Calu3 (cell line): ENCODE results near the gene MARVELD3. TPM values are rescaled to one million over a fixed set of nuclear protein-coding genes. Genes with fewer than 3 reads are reported as not detected.
"Not testable (repeated sequence)": the region's sequence is repeated elsewhere in the genome, so short reads cannot be mapped to it uniquely, and the experiment has no call there.

Experiments used
- Bru-seq: library from RNA; stranded (reverse); fragments of 400-500 nt; gene quantifications from one replicate; lab custom pipeline; 2021; lab: Mats Ljungman, UMichigan
- BruChase-seq, 2 experiments: library from RNA; stranded (reverse); fragments of 400-500 nt; gene quantifications; one replicate each; lab custom pipeline; 2021; lab: Mats Ljungman, UMichigan
- BruUV-seq: library from RNA; stranded (reverse); fragments of 400-500 nt; replicated peaks from 2 replicates; lab custom pipeline; 2021; lab: Mats Ljungman, UMichigan
- CTCF ChIA-PET: fragments of 300-600 bp; sonication (Branson Sonifier 250); formaldehyde crosslinking; loops from one replicate; lab custom pipeline; 2022; ENCODE audit warnings: antibody characterized with exemption; lab: Charles Lee
- DNase-seq: peaks from one replicate; pipeline ENCODE4 v3.0.0; 2022
- H3K27ac Mint-ChIP-seq: one replicate; pipeline ENCODE4 v1.8.0; 2022; ENCODE audit warnings: mixed read lengths; ENCODE audit not compliant: unreplicated experiment
- H3K27me3 Mint-ChIP-seq: one replicate; pipeline ENCODE4 v1.8.0; 2022; ENCODE audit warnings: mixed read lengths; ENCODE audit not compliant: unreplicated experiment
- H3K36me3 Mint-ChIP-seq: one replicate; pipeline ENCODE4 v1.8.0; 2022; ENCODE audit warnings: mild to moderate bottlenecking, moderate library complexity, mixed read lengths; ENCODE audit not compliant: insufficient read depth, unreplicated experiment
- H3K4me1 Mint-ChIP-seq: one replicate; pipeline ENCODE4 v1.8.0; 2022; ENCODE audit warnings: mild to moderate bottlenecking, low read depth, mixed read lengths; ENCODE audit not compliant: unreplicated experiment
- H3K4me3 Mint-ChIP-seq: one replicate; pipeline ENCODE4 v1.8.0; 2022; ENCODE audit warnings: mild to moderate bottlenecking, low read depth, moderate library complexity, mixed read lengths; ENCODE audit not compliant: unreplicated experiment
- H3K9me3 Mint-ChIP-seq: one replicate; pipeline ENCODE4 v1.8.0; 2022; ENCODE audit warnings: low read depth, mixed read lengths; ENCODE audit not compliant: unreplicated experiment
- CTCF ChIP-seq: fragments of 200-600 bp; IDR thresholded peaks from one replicate; pipeline ENCODE4 v1.8.0; 2022; ENCODE audit warnings: antibody characterized with exemption; ENCODE audit not compliant: unreplicated experiment
- intact Hi-C: fragments of 100-400 bp; cut with micrococcal nuclease; formaldehyde crosslinking; loops from one replicate; pipeline ENCODE4 v1.10.0; 2022; ENCODE audit not compliant: unreplicated experiment
- long read RNA-seq: library from polyadenylated mRNA; stranded (forward); transcript quantifications from one replicate; pipeline ENCODE4 v2.0.0, GENCODE V29; 2022
- total RNA-seq: library from RNA; stranded (reverse); gene quantifications from 2 replicates; pipeline ENCODE4 v1.2.3, GENCODE V29; 2022

The MARVELD3 gene
- total RNA-seq (38.4 and 40.1 TPM in 2 replicates), Bru-seq, nascent RNA (percentile 81 among the genes with signal in this experiment), BruChase-seq, experiment 1, labeled RNA remaining after a 6-hour chase (percentile 80 among the genes with signal in this experiment), BruChase-seq, experiment 2, labeled RNA remaining after a 2-hour chase (percentile 84 among the genes with signal in this experiment)
- long read RNA-seq, transcript MARVELD3-202 (3 exons, 2,214 nt): major isoform, 21 of 47 reads
- long read RNA-seq, transcript MARVELD3-201 (3 exons, 2,912 nt): minor isoform, 18 of 47 reads
- long read RNA-seq, partial matches to known transcripts: 0 of 47 reads
- long read RNA-seq, other reads (novel, unspliced or antisense): 7 of 47 reads

- Mint-ChIP-seq H3K27me3 (no peaks in the 10 kb centered on the region), H3K27ac (peak within 1 kb of the TSS; percentile 56), H3K4me3 (no peak within 1 kb of the TSS), H3K36me3 (peaks cover 40% of the 10 kb centered on the region), H3K9me3 (no peaks in the 10 kb centered on the region), H3K4me1 (peaks cover 19% of the 10 kb centered on the region)
- TF ChIP-seq CTCF: no peak
- DNase-seq: peak; percentile 99
- BruUV-seq: no TSS peak
- intact Hi-C loops: no loop called here
- CTCF ChIA-PET: interaction anchor here (0.6 to 1.0 kb wide), 10 partner anchors 11 to 1074 kb away, joined by 3 to 15 read pairs (median 4); no protein-coding TSS in a partner anchor
Observed at GRCh38 chr16:71626018-71626857, at the start of gene MARVELD3. MARVELD3 (plus strand) TSS chr16:71626184; CDS start chr16:71626230, 46 bp downstream.

GRCh38 chr16:71576971-71577370 is 49.0 kb upstream of the MARVELD3 start, which contains the start of gene TAT:
TAT (minus strand) TSS chr16:71577092; CDS start chr16:71576415, 677 bp downstream.
- Mint-ChIP-seq H3K27me3 (peaks cover 15% of the 10 kb centered on the region), H3K9me3 (no peaks in the 10 kb centered on the region), H3K27ac (no peak within 1 kb of the TSS), H3K36me3 (no peaks in the 10 kb centered on the region), H3K4me3 (no peak within 1 kb of the TSS), H3K4me1 (peaks cover 17% of the 10 kb centered on the region)
- CTCF ChIA-PET: interaction anchor here (0.6 to 0.8 kb wide), 2 partner anchors 12 to 38 kb away, joined by 3 read pairs; no protein-coding TSS in a partner anchor
- no TSS peak for BruUV-seq
- intact Hi-C loops: no loop called here
- no peak for TF ChIP-seq CTCF
- DNase-seq: no peak

GRCh38 chr16:71582553-71582848 is 43.5 kb upstream of the MARVELD3 start:
- intact Hi-C loops, DNase-seq, H3K27ac Mint-ChIP-seq, H3K4me3 Mint-ChIP-seq, BruUV-seq, H3K9me3 Mint-ChIP-seq, H3K36me3 Mint-ChIP-seq: not testable (repeated sequence)
- Mint-ChIP-seq H3K27me3 (peaks cover 52% of the 10 kb centered on the region), H3K4me1 (peaks cover 16% of the 10 kb centered on the region)
- CTCF ChIA-PET: interaction anchor here (1.2 kb wide), 1 partner anchor 29 kb away, joined by 3 read pairs; no protein-coding TSS in a partner anchor

- CTCF ChIA-PET: interaction anchor here (0.7 to 0.8 kb wide), 2 partner anchors 45 to 56 kb away, joined by 5 to 6 read pairs; no protein-coding TSS in a partner anchor
- no peaks in the 10 kb centered on the region for H3K9me3 Mint-ChIP-seq
- no peak overlapping the region for H3K27ac Mint-ChIP-seq
- H3K4me3 Mint-ChIP-seq: no peak overlapping the region
- BruUV-seq: no TSS peak
- DNase-seq: no peak
- TF ChIP-seq CTCF: no peak
- no peaks in the 10 kb centered on the region for H3K36me3 Mint-ChIP-seq
- intact Hi-C loops: no loop called here
- peaks cover 60% of the 10 kb centered on the region for H3K27me3 Mint-ChIP-seq
- peaks cover 16% of the 10 kb centered on the region for H3K4me1 Mint-ChIP-seq
Observed at GRCh38 chr16:71584543-71585317, 41.3 kb upstream of the MARVELD3 start.
